Liver (tissue), 3 donors: ENCODE data around the gene ENTPD7.

Experiments used
- CTCF ChIP-seq: fragments of 150-350 bp; IDR thresholded peaks from 2 replicates; pipeline ENCODE4 v1.5.1; 2017; ENCODE audit warnings: improper control_type of control experiment, low read depth, low read length; ENCODE audit not compliant: missing input control
- GABPA ChIP-seq, 2 donors: IDR thresholded peaks in 1 of 2; conservative IDR thresholded peaks in 1 of 2; 2 replicates each; pipeline ENCODE4 v1.6.1; 2016; ENCODE audit warnings: antibody characterized with exemption in 2 of 2, mild to moderate bottlenecking in 1 of 2, moderate library complexity in 1 of 2
- HNF4A ChIP-seq, 2 donors: conservative IDR thresholded peaks; 2 replicates each; pipeline ENCODE4 v1.6.1; 2016; ENCODE audit warnings: antibody characterized with exemption in 2 of 2, mild to moderate bottlenecking in 2 of 2
- JUND ChIP-seq, 2 donors: IDR thresholded peaks; 2 replicates each; pipeline ENCODE4 v1.6.1; 2016; ENCODE audit warnings: antibody characterized with exemption in 2 of 2
- MAX ChIP-seq: IDR thresholded peaks from 2 replicates; pipeline ENCODE4 v1.6.1; 2016; ENCODE audit warnings: antibody characterized with exemption
- RAD21 ChIP-seq, 2 donors: IDR thresholded peaks; 2 replicates each; pipeline ENCODE4 v1.6.1; 2016; ENCODE audit warnings: antibody characterized with exemption in 2 of 2, mild to moderate bottlenecking in 2 of 2
- SP1 ChIP-seq: IDR thresholded peaks from 2 replicates; pipeline ENCODE4 v1.6.1; 2018; ENCODE audit warnings: antibody characterized with exemption, mild to moderate bottlenecking
- TAF1 ChIP-seq: conservative IDR thresholded peaks from 2 replicates; pipeline ENCODE4 v1.6.1; 2016; ENCODE audit warnings: antibody characterized with exemption, mild to moderate bottlenecking
- YY1 ChIP-seq: IDR thresholded peaks from 2 replicates; pipeline ENCODE4 v1.6.1; 2016; ENCODE audit warnings: antibody characterized with exemption, mild to moderate bottlenecking
- TF ChIP-seq, protein P1 (sequence below): IDR thresholded peaks from 2 replicates; pipeline ENCODE4 v1.6.1; 2016; ENCODE audit warnings: antibody characterized with exemption
- TF ChIP-seq, protein P2 (sequence below): IDR thresholded peaks from 2 replicates; pipeline ENCODE4 v1.6.1; 2016; ENCODE audit warnings: antibody characterized with exemption, mild to moderate bottlenecking
- donor health status: healthy.
- donor health status: healthy.

- TF ChIP-seq CTCF: no peak
- no peak for TF ChIP-seq MAX
- TF ChIP-seq YY1: no peak
- TF ChIP-seq RAD21 (IDR thresholded peaks at IDR 0.05): no peak
- TF ChIP-seq, protein P1, sequence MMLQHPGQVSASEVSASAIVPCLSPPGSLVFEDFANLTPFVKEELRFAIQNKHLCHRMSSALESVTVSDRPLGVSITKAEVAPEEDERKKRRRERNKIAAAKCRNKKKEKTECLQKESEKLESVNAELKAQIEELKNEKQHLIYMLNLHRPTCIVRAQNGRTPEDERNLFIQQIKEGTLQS: no peak
- TF ChIP-seq TAF1: no peak
- no peak for TF ChIP-seq SP1
- TF ChIP-seq, protein P2, sequence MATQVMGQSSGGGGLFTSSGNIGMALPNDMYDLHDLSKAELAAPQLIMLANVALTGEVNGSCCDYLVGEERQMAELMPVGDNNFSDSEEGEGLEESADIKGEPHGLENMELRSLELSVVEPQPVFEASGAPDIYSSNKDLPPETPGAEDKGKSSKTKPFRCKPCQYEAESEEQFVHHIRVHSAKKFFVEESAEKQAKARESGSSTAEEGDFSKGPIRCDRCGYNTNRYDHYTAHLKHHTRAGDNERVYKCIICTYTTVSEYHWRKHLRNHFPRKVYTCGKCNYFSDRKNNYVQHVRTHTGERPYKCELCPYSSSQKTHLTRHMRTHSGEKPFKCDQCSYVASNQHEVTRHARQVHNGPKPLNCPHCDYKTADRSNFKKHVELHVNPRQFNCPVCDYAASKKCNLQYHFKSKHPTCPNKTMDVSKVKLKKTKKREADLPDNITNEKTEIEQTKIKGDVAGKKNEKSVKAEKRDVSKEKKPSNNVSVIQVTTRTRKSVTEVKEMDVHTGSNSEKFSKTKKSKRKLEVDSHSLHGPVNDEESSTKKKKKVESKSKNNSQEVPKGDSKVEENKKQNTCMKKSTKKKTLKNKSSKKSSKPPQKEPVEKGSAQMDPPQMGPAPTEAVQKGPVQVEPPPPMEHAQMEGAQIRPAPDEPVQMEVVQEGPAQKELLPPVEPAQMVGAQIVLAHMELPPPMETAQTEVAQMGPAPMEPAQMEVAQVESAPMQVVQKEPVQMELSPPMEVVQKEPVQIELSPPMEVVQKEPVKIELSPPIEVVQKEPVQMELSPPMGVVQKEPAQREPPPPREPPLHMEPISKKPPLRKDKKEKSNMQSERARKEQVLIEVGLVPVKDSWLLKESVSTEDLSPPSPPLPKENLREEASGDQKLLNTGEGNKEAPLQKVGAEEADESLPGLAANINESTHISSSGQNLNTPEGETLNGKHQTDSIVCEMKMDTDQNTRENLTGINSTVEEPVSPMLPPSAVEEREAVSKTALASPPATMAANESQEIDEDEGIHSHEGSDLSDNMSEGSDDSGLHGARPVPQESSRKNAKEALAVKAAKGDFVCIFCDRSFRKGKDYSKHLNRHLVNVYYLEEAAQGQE: no peak
- TF ChIP-seq JUND (IDR thresholded peaks at IDR 0.05): no peak
- TF ChIP-seq HNF4A (conservative IDR thresholded peaks at IDR 0.05): no peak
- TF ChIP-seq GABPA (IDR thresholded peaks at IDR 0.05 in 1 of 2, conservative IDR thresholded peaks at IDR 0.05 in 1 of 2): no peak
Measured at GRCh38 chr10:99730026-99730425, 70.7 kb downstream of the ENTPD7 start.
